Osteoblast (primary cell): ENCODE measurements around the gene GOT1. TPM values are rescaled to one million over a fixed set of nuclear protein-coding genes. Genes with fewer than 3 reads are reported as not detected.

Experiments
- DNase-seq: peaks from one replicate; pipeline ENCODE4 v3.0.0; 2011; ENCODE audit warnings: low spot score, mixed read lengths; ENCODE audit not compliant: insufficient read length; ENCODE audit errors: missing footprints
- H2AFZ ChIP-seq: 2 replicates; pipeline ENCODE4 v1.6.0; 2011; ENCODE audit warnings: mild to moderate bottlenecking, low read length
- H3K27ac ChIP-seq: 2 replicates; pipeline ENCODE4 v1.5.1; 2011; ENCODE audit warnings: mild to moderate bottlenecking, low read depth, low read length, moderate library complexity
- H3K27me3 ChIP-seq: 2 replicates; pipeline ENCODE4 v1.6.0; 2012; ENCODE audit warnings: mild to moderate bottlenecking, control low read depth, inconsistent platforms, low read length, moderate library complexity; ENCODE audit not compliant: insufficient read depth
- H3K36me3 ChIP-seq: 2 replicates; pipeline ENCODE4 v1.5.1; 2011; ENCODE audit warnings: mild to moderate bottlenecking, low read length, control low read depth, moderate library complexity; ENCODE audit not compliant: insufficient read depth
- H3K4me1 ChIP-seq: 2 replicates; pipeline ENCODE4 v1.5.1; 2011; ENCODE audit warnings: mild to moderate bottlenecking, low read length, control low read depth, moderate library complexity; ENCODE audit not compliant: insufficient read depth
- H3K4me2 ChIP-seq: 2 replicates; pipeline ENCODE4 v1.6.0; 2011; ENCODE audit warnings: mild to moderate bottlenecking, low read length; ENCODE audit not compliant: insufficient read depth
- H3K4me3 ChIP-seq: fragments of 200-600 bp; sonication (generic); 3 replicates; pipeline ENCODE4 v1.5.1; 2012; ENCODE audit warnings: mild to moderate bottlenecking, low read length, inconsistent platforms; ENCODE audit not compliant: insufficient read depth
- H3K79me2 ChIP-seq: 2 replicates; pipeline ENCODE4 v1.6.0; 2012; ENCODE audit warnings: mild to moderate bottlenecking, low read length, control low read depth, inconsistent platforms; ENCODE audit not compliant: insufficient read depth
- H3K9me3 ChIP-seq: 2 replicates; pipeline ENCODE4 v1.5.1; 2011; ENCODE audit warnings: low read depth, low read length, control low read depth
- H4K20me1 ChIP-seq: 2 replicates; pipeline ENCODE4 v1.6.0; 2012; ENCODE audit warnings: mild to moderate bottlenecking, low read length, control low read depth; ENCODE audit not compliant: insufficient read depth
- total RNA-seq: library from RNA; depleted of rRNA; stranded (reverse); fragments of >200 nt; gene quantifications from 2 replicates; pipeline ENCODE4 v1.2.3, GENCODE V29; 2012
- TF ChIP-seq, protein P1 (sequence below): IDR thresholded peaks from 2 replicates; pipeline ENCODE4 v1.5.1; 2011; ENCODE audit warnings: mild to moderate bottlenecking, low read depth, low read length, moderate library complexity; ENCODE audit errors: extremely low read depth

GOT1 gene
- total RNA-seq, 1 donor, result 42.7 TPM

DNA sequence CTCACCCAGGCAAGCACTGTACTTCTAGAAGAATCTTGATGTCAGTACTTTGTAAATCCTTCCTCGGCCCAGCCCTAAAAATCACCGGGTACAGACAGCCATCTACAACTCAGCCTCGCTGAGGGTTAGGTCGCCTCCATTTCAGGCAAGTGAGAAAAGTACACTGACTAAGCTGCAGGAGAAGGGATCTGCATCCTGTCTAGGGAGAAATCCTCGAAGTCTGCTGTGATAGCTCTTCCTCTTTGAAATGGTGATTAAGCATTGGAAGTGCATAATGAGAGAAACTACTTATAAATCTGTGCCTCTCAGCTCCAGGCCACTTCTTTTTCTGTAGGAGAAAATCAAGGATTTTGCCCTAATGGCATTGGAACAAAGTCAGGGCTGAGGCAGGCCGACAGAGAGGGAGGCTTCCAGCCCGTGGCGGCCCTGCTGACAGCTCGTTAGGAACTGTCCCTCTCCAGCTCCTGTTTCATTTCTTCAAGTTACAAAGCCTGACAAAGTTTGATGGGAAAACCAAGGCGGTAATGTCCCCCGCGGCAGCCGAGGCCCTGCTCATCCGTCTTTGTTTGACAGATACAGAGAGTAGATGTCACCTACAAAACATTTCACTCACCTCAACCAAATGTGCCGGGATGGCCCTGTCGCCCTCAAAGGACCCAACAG, 14.1 kb upstream of the GOT1 start:
- Histone ChIP-seq H3K4me1 (no peaks in the 10 kb centered on the region), H3K9me3 (no peaks in the 10 kb centered on the region), H2AFZ (no peak overlapping the region), H4K20me1 (no peaks in the 10 kb centered on the region), H3K4me2 (no peak overlapping the region), H3K4me3 (no peak overlapping the region), H3K36me3 (no peaks in the 10 kb centered on the region), H3K27me3 (peaks cover 32% of the 10 kb centered on the region), H3K27ac (no peak overlapping the region), H3K79me2 (no peaks in the 10 kb centered on the region)
- no peak for DNase-seq
- TF ChIP-seq, protein P1, sequence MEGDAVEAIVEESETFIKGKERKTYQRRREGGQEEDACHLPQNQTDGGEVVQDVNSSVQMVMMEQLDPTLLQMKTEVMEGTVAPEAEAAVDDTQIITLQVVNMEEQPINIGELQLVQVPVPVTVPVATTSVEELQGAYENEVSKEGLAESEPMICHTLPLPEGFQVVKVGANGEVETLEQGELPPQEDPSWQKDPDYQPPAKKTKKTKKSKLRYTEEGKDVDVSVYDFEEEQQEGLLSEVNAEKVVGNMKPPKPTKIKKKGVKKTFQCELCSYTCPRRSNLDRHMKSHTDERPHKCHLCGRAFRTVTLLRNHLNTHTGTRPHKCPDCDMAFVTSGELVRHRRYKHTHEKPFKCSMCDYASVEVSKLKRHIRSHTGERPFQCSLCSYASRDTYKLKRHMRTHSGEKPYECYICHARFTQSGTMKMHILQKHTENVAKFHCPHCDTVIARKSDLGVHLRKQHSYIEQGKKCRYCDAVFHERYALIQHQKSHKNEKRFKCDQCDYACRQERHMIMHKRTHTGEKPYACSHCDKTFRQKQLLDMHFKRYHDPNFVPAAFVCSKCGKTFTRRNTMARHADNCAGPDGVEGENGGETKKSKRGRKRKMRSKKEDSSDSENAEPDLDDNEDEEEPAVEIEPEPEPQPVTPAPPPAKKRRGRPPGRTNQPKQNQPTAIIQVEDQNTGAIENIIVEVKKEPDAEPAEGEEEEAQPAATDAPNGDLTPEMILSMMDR, result no peak

DNA sequence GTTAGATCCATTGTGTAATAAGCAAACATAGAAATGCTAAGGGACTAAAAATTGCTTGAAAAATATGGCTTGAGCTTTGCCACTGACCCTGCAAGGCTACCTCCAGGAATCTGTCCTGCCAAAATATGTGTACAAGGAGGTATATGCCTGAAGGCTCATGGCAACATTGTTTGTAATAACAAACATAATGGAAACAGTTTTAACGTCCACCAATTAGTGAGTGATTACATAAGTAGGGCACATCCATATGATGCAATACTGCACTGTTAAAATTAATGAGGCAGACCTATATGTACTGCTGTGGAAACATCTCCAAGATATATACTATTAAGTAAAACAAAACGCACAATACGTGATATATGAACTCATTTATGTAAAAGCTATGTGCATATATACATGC, 13.1 kb upstream of the GOT1 start:
- Histone ChIP-seq H3K9me3 (no peaks in the 10 kb centered on the region), H3K27me3 (peaks cover 22% of the 10 kb centered on the region), H3K36me3 (no peaks in the 10 kb centered on the region), H3K4me1 (no peaks in the 10 kb centered on the region), H2AFZ (no peak overlapping the region), H3K27ac (no peak overlapping the region), H4K20me1 (no peaks in the 10 kb centered on the region), H3K4me3 (no peak overlapping the region), H3K4me2 (no peak overlapping the region), H3K79me2 (no peaks in the 10 kb centered on the region)
- no peak for DNase-seq
- TF ChIP-seq, protein P1, result no peak

GRCh38 chr10:99442394-99442793, 12.0 kb upstream of the GOT1 start:
- Histone ChIP-seq H3K4me2 (no peak overlapping the region), H3K79me2 (no peaks in the 10 kb centered on the region), H3K4me1 (no peaks in the 10 kb centered on the region), H3K36me3 (no peaks in the 10 kb centered on the region), H3K9me3 (no peaks in the 10 kb centered on the region), H4K20me1 (no peaks in the 10 kb centered on the region), H3K27me3 (peaks cover 15% of the 10 kb centered on the region), H2AFZ (no peak overlapping the region), H3K4me3 (no peak overlapping the region), H3K27ac (no peak overlapping the region)
- TF ChIP-seq, protein P1, result no peak
- DNase-seq, result no peak

DNA sequence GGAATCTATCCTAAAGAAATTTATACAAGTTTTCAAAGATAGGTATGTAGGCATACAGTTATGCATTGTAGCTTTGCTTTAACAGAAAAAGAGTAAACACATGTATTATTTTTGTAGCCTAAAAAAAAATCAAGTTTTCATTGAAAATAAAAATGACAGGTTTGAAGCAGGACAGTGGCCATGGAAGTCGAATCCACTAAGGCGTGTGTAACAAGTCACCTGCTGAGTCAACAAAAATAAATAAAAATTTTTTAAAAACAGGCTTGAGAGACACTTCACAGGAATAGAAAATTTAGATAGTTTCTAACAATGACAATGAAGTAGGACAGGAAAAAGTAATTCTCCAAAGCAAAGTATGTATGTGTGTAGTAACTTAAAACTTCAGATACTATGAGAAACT, 8.5 kb upstream of the GOT1 start:
- H4K20me1 ChIP-seq, result no peaks in the 10 kb centered on the region

More for the DNA sequence above, 8.5 kb upstream of the GOT1 start:
- H3K79me2 ChIP-seq, result peaks cover 6% of the 10 kb centered on the region
- H3K4me2 ChIP-seq, result no peak overlapping the region
- H3K4me1 ChIP-seq, result no peaks in the 10 kb centered on the region
- no peak overlapping the region for H3K4me3 ChIP-seq
- no peak overlapping the region for H2AFZ ChIP-seq
- no peaks in the 10 kb centered on the region for H3K36me3 ChIP-seq
- H3K27ac ChIP-seq, result no peak overlapping the region
- DNase-seq, result peak; percentile 68
- no peaks in the 10 kb centered on the region for H3K9me3 ChIP-seq
- no peaks in the 10 kb centered on the region for H3K27me3 ChIP-seq
- TF ChIP-seq, protein P1, result no peak
